Right lung (tissue), 5 donors: ENCODE results near the gene DRAP1. TPM values are rescaled to one million over a fixed set of nuclear protein-coding genes. Genes with fewer than 3 reads are reported as not detected.
"Not testable (repeated sequence)": the region's sequence is repeated elsewhere in the genome, so short reads cannot be mapped to it uniquely, and the experiment has no call there.

ENCODE experiments used
- DNase-seq, 2 donors: peaks; one replicate each; pipeline ENCODE4 v3.0.0-alpha.2; 2013
- polyA plus RNA-seq, 5 donors: library from polyadenylated mRNA; unstranded; fragments of 120-200 nt; gene quantifications; one replicate each; pipeline versions ENCODE4 v1.2.1 to v1.2.3, GENCODE V29; 2013; ENCODE audit warnings: inconsistent platforms in 1 of 5, low replicate concordance in 1 of 5; ENCODE audit not compliant: insufficient read length in 5 of 5, insufficient read depth in 1 of 5

The DRAP1 gene
- polyA plus RNA-seq, 5 donors = 66.5 to 143 (median 81.8) TPM

- DNase-seq = no peak
These were observed 35.2 kb upstream of the DRAP1 start for GRCh38 chr11:65883786-65884715.

GRCh38 chr11:65884716-65885092, 34.5 kb upstream of the DRAP1 start:
- DNase-seq = peak in 1 of 2 donors; percentile 66

GRCh38 chr11:65885231-65885630, 34.0 kb upstream of the DRAP1 start:
- no peak for DNase-seq

GRCh38 chr11:65885808-65886536, 33.3 kb upstream of the DRAP1 start:
- DNase-seq = no peak

GRCh38 chr11:65886826-65887722, 32.2 kb upstream of the DRAP1 start:
- DNase-seq = no peak

GRCh38 chr11:65887723-65888162, 31.5 kb upstream of the DRAP1 start:
- no peak for DNase-seq

GRCh38 chr11:65888163-65888814, 30.9 kb upstream of the DRAP1 start, which contains the start of gene FIBP:
Gene FIBP, minus strand, starts transcription at chr11:65888471. Its CDS starts 53 bp downstream, at chr11:65888418.
- DNase-seq = peak; percentile 97

- peak; percentile 96 to 98 for DNase-seq
These were observed 28.7 kb upstream of the DRAP1 start, which contains the start of gene CCDC85B for GRCh38 chr11:65890324-65891218. Gene CCDC85B, plus strand, starts transcription at chr11:65890673. Its CDS starts 111 bp downstream, at chr11:65890784.

- DNase-seq = no peak
These were observed 27.7 kb upstream of the DRAP1 start for GRCh38 chr11:65891219-65892136.

- DNase-seq = not testable (repeated sequence)
These were observed 27.1 kb upstream of the DRAP1 start for GRCh38 chr11:65892137-65892540.

- no peak for DNase-seq
These were observed 26.4 kb upstream of the DRAP1 start for GRCh38 chr11:65892661-65893317.

GRCh38 chr11:65894034-65894591, 25.1 kb upstream of the DRAP1 start:
- DNase-seq = no peak

GRCh38 chr11:65895482-65895981, 23.7 kb upstream of the DRAP1 start:
- no peak for DNase-seq

- DNase-seq = no peak
These were observed 22.9 kb upstream of the DRAP1 start for GRCh38 chr11:65896034-65896999.

- no peak for DNase-seq
These were observed 22.2 kb upstream of the DRAP1 start for GRCh38 chr11:65897020-65897471.

- no peak for DNase-seq
These were observed 20.4 kb upstream of the DRAP1 start for GRCh38 chr11:65898656-65899355.
